K562 (cell line): ENCODE data around the gene GPRIN2. TPM values are rescaled to one million over a fixed set of nuclear protein-coding genes. Genes with fewer than 3 reads are reported as not detected.

Experiments
- SMARCA5 ChIP-seq: fragments of 450-650 bp; IDR thresholded peaks from 2 replicates; pipeline ENCODE4 v1.6.1; 2016
- YY1 ChIP-seq, 3 experiments: IDR thresholded peaks; 2 replicates each; pipeline ENCODE4 v1.6.1; 2011; ENCODE audit warnings: low read length in 2 of 3, mild to moderate bottlenecking in 2 of 3, moderate library complexity in 2 of 3, borderline replicate concordance in 1 of 3, control low read depth in 1 of 3, low read depth in 1 of 3; ENCODE audit not compliant: insufficient read depth in 3 of 3, insufficient replicate concordance in 2 of 3, control insufficient read depth in 1 of 3, insufficient read length in 1 of 3; ENCODE audit errors: extremely low read depth in 1 of 3
- polyA plus RNA-seq, 8 experiments: library from polyadenylated mRNA; depleted of rRNA in 4 of 8; stranded (reverse) in 5 of 8; unstranded in 3 of 8; fragments of >200 nt; fragmentation: Nextera tagmentation in 2 of 8; fragmentation: Illumina TruSeq in 1 of 8; extraction: Ambion mirVana in 2 of 8; extraction: Trizol in 1 of 8; gene quantifications; 2 replicates each; pipeline versions ENCODE4 v1.2.1 to v1.2.3, GENCODE V29; 2011 to 2014; ENCODE audit warnings: inconsistent platforms in 1 of 8, missing spikeins in 1 of 8
- total RNA-seq, 7 experiments: library from RNA; depleted of rRNA in 6 of 7; stranded (reverse); fragments of >200 nt in 6 of 7; fragmentation: Illumina TruSeq in 2 of 7; extraction: Trizol in 2 of 7; gene quantifications; 2 replicates each; pipeline versions ENCODE4 v1.2.1 to v1.2.3, GENCODE V29; 2011 to 2021; ENCODE audit warnings: low replicate concordance in 1 of 7
- TF ChIP-seq, protein P1 (sequence below): fragments of 450-650 bp; IDR thresholded peaks from 2 replicates; pipeline ENCODE4 v1.7.0; 2016; ENCODE audit warnings: borderline replicate concordance
- TF ChIP-seq, protein P2 (sequence below): sonication (generic); formaldehyde crosslinking; IDR thresholded peaks from 2 replicates; pipeline ENCODE4 v1.8.1; 2023; ENCODE audit warnings: mild to moderate bottlenecking, missing genetic modification reagents
- TF ChIP-seq, protein P3 (sequence below): sonication (generic); formaldehyde crosslinking; IDR thresholded peaks from 2 replicates; pipeline ENCODE4 v1.8.1; 2023; ENCODE audit warnings: missing genetic modification reagents, mild to moderate bottlenecking, borderline replicate concordance

The GPRIN2 gene
- total and polyA plus RNA-seq, 9 of the 15 experiments (the other 6 are each of a cell fraction or from before 2014, with no cell fraction given): not detected

DNA sequence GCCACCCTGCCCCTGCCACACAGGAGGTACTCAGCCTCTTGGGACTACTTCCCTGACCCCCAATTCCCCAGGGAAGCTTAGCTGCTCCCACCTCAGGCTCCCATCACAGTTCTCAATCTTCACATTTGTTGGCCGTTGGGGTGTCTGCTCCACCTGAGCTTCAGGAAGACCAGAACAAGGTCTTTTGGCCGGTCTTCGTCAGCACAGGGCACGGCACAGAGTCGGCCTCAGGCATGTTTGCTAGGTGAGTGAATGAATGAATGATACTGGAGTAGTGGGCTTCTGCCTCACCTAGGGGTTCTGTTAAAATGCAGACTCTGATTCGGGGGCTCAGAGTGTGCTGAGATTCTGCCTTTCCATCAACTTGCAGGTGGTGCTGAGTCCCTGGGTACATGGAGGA, 20.3 kb downstream of the GPRIN2 start (continued):
- TF ChIP-seq, protein P1, sequence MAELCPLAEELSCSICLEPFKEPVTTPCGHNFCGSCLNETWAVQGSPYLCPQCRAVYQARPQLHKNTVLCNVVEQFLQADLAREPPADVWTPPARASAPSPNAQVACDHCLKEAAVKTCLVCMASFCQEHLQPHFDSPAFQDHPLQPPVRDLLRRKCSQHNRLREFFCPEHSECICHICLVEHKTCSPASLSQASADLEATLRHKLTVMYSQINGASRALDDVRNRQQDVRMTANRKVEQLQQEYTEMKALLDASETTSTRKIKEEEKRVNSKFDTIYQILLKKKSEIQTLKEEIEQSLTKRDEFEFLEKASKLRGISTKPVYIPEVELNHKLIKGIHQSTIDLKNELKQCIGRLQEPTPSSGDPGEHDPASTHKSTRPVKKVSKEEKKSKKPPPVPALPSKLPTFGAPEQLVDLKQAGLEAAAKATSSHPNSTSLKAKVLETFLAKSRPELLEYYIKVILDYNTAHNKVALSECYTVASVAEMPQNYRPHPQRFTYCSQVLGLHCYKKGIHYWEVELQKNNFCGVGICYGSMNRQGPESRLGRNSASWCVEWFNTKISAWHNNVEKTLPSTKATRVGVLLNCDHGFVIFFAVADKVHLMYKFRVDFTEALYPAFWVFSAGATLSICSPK: no peak
- TF ChIP-seq, protein P2, sequence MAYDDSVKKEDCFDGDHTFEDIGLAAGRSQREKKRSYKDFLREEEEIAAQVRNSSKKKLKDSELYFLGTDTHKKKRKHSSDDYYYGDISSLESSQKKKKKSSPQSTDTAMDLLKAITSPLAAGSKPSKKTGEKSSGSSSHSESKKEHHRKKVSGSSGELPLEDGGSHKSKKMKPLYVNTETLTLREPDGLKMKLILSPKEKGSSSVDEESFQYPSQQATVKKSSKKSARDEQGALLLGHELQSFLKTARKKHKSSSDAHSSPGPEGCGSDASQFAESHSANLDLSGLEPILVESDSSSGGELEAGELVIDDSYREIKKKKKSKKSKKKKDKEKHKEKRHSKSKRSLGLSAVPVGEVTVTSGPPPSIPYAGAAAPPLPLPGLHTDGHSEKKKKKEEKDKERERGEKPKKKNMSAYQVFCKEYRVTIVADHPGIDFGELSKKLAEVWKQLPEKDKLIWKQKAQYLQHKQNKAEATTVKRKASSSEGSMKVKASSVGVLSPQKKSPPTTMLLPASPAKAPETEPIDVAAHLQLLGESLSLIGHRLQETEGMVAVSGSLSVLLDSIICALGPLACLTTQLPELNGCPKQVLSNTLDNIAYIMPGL: no peak
- TF ChIP-seq, protein P3, sequence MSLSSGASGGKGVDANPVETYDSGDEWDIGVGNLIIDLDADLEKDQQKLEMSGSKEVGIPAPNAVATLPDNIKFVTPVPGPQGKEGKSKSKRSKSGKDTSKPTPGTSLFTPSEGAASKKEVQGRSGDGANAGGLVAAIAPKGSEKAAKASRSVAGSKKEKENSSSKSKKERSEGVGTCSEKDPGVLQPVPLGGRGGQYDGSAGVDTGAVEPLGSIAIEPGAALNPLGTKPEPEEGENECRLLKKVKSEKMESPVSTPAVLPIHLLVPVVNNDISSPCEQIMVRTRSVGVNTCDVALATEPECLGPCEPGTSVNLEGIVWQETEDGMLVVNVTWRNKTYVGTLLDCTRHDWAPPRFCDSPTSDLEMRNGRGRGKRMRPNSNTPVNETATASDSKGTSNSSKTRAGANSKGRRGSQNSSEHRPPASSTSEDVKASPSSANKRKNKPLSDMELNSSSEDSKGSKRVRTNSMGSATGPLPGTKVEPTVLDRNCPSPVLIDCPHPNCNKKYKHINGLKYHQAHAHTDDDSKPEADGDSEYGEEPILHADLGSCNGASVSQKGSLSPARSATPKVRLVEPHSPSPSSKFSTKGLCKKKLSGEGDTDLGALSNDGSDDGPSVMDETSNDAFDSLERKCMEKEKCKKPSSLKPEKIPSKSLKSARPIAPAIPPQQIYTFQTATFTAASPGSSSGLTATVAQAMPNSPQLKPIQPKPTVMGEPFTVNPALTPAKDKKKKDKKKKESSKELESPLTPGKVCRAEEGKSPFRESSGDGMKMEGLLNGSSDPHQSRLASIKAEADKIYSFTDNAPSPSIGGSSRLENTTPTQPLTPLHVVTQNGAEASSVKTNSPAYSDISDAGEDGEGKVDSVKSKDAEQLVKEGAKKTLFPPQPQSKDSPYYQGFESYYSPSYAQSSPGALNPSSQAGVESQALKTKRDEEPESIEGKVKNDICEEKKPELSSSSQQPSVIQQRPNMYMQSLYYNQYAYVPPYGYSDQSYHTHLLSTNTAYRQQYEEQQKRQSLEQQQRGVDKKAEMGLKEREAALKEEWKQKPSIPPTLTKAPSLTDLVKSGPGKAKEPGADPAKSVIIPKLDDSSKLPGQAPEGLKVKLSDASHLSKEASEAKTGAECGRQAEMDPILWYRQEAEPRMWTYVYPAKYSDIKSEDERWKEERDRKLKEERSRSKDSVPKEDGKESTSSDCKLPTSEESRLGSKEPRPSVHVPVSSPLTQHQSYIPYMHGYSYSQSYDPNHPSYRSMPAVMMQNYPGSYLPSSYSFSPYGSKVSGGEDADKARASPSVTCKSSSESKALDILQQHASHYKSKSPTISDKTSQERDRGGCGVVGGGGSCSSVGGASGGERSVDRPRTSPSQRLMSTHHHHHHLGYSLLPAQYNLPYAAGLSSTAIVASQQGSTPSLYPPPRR (CRISPR knock-in tag): no peak
- TF ChIP-seq YY1 (IDR thresholded peaks at IDR 0.05; ENCODE audit: borderline replicate concordance in 1 of 3, control insufficient read depth in 1 of 3, extremely low read depth in 1 of 3, insufficient read depth in 3 of 3, insufficient read length in 1 of 3, insufficient replicate concordance in 2 of 3, low read depth in 1 of 3, low read length in 2 of 3): no peak
- TF ChIP-seq SMARCA5: no peak
